ENCODE results near the gene ARHGAP26. TPM values are rescaled to one million over a fixed set of nuclear protein-coding genes. Genes with fewer than 3 reads are reported as not detected.

The ARHGAP26 gene
- total RNA-seq, 1 experiment from 2014 or later: 34.5 TPM

- ATAC-seq: no peak
- RAD21 ChIA-PET (ENCODE audit: low non-redundant PET in 1 of 2, low total read pairs in 2 of 2, uncharacterized antibody in 2 of 2, unreplicated experiment in 2 of 2): no interaction called here
- CTCF ChIA-PET: no interaction called here
These were observed 381.0 kb downstream of the ARHGAP26 start for GRCh38 chr5:143151056-143151700.

GRCh38 chr5:143152445-143152844, 382.3 kb downstream of the ARHGAP26 start:
- no peak for DNase-seq (ENCODE audit: low read depth, low spot score)
- TF ChIP-seq ZBTB33 (IDR thresholded peaks at IDR 0.05; ENCODE audit: extremely low read depth, insufficient replicate concordance, low read length): no peak
- no peak for TF ChIP-seq POLR2AphosphoS5 (IDR thresholded peaks at IDR 0.05; ENCODE audit: low read depth, low read length)
- TF ChIP-seq CEBPB (IDR thresholded peaks at IDR 0.05; ENCODE audit: low read depth): no peak
- no peak for TF ChIP-seq ZFX (IDR thresholded peaks at IDR 0.05)
- TF ChIP-seq EZH2phosphoT487 (IDR thresholded peaks at IDR 0.05; ENCODE audit: borderline replicate concordance): no peak
- TF ChIP-seq ATF3 (IDR thresholded peaks at IDR 0.05): no peak
- no peak for TF ChIP-seq EGR1 (IDR thresholded peaks at IDR 0.05; ENCODE audit: low read depth)
- no peak for TF ChIP-seq EZH2 (IDR thresholded peaks at IDR 0.05)
- TF ChIP-seq ZNF274 (IDR thresholded peaks at IDR 0.05; ENCODE audit: low read depth, low read length): no peak
- TF ChIP-seq YY1 (IDR thresholded peaks at IDR 0.05; ENCODE audit: extremely low read depth, insufficient replicate concordance, low read depth, low read length): no peak
- TF ChIP-seq RAD21 (IDR thresholded peaks at IDR 0.05; ENCODE audit: low read depth): no peak
- no peak for TF ChIP-seq ELF1 (IDR thresholded peaks at IDR 0.05; ENCODE audit: borderline replicate concordance, low read depth)
- no peak for TF ChIP-seq CBX3 (IDR thresholded peaks at IDR 0.05; ENCODE audit: low read depth)
- TF ChIP-seq FOSL1 (IDR thresholded peaks at IDR 0.05; ENCODE audit: low read depth): no peak
- Histone ChIP-seq H3K36me3 (ENCODE audit: control insufficient read depth in 1 of 2, insufficient read depth in 2 of 2, low read length in 2 of 2) (no peaks in the 10 kb centered on the region), H3K9me2 (ENCODE audit: insufficient read depth) (no peaks in the 10 kb centered on the region), H3K9ac (ENCODE audit: low read length) (no peak overlapping the region), H4K20me1 (ENCODE audit: insufficient read depth) (no peaks in the 10 kb centered on the region), H3K4me1 (ENCODE audit: control insufficient read depth in 1 of 2, insufficient read depth in 2 of 2, low read length in 2 of 2) (peaks cover 3 to 17% of the 10 kb centered on the region in 2 experiments), H3K4me3 (replicated peaks in 1 of 2; ENCODE audit: low read depth in 1 of 2, low read length in 2 of 2) (no peak overlapping the region), H3K4me2 (ENCODE audit: low read length) (no peak overlapping the region), H3K9me3 (ENCODE audit: control insufficient read depth in 1 of 2, insufficient read depth in 1 of 2, low read depth in 1 of 2, low read length in 2 of 2) (no peaks in the 10 kb centered on the region), H3K79me2 (ENCODE audit: insufficient read depth, low read length) (no peaks in the 10 kb centered on the region), H3K27me3 (ENCODE audit: insufficient read depth, low read length) (no peaks in the 10 kb centered on the region), H3K27ac (ENCODE audit: low read depth, low read length) (no peak overlapping the region), H2AFZ (ENCODE audit: low read depth, low read length, poor library complexity, severe bottlenecking) (no peak overlapping the region)
- intact Hi-C loops (cut with micrococcal nuclease): no loop called here
- ATAC-seq: no peak
- no TSS peak for BruUV-seq (replicated peaks)
- POLR2A ChIA-PET: no interaction called here
- RAD21 ChIA-PET (ENCODE audit: low non-redundant PET in 1 of 2, low total read pairs in 2 of 2, uncharacterized antibody in 2 of 2, unreplicated experiment in 2 of 2): no interaction called here
- CTCF ChIA-PET: no interaction called here

More at GRCh38 chr5:143151056-143151700, 381.0 kb downstream of the ARHGAP26 start:
- Histone ChIP-seq H4K20me1 (ENCODE audit: insufficient read depth) (no peaks in the 10 kb centered on the region), H3K4me2 (ENCODE audit: low read length) (no peak overlapping the region), H3K9me3 (ENCODE audit: control insufficient read depth in 1 of 2, insufficient read depth in 1 of 2, low read depth in 1 of 2, low read length in 2 of 2) (no peaks in the 10 kb centered on the region), H3K36me3 (ENCODE audit: control insufficient read depth in 1 of 2, insufficient read depth in 2 of 2, low read length in 2 of 2) (no peaks in the 10 kb centered on the region), H3K27me3 (ENCODE audit: insufficient read depth, low read length) (no peaks in the 10 kb centered on the region), H3K4me1 (ENCODE audit: control insufficient read depth in 1 of 2, insufficient read depth in 2 of 2, low read length in 2 of 2) (peaks cover 3 to 17% of the 10 kb centered on the region in 2 experiments), H3K9ac (ENCODE audit: low read length) (no peak overlapping the region), H3K79me2 (ENCODE audit: insufficient read depth, low read length) (no peaks in the 10 kb centered on the region), H3K27ac (ENCODE audit: low read depth, low read length) (no peak overlapping the region), H3K4me3 (replicated peaks in 1 of 2; ENCODE audit: low read depth in 1 of 2, low read length in 2 of 2) (no peak overlapping the region), H2AFZ (ENCODE audit: low read depth, low read length, poor library complexity, severe bottlenecking) (no peak overlapping the region), H3K9me2 (ENCODE audit: insufficient read depth) (no peaks in the 10 kb centered on the region)
- no peak for TF ChIP-seq MAX (IDR thresholded peaks at IDR 0.05)
- TF ChIP-seq POLR2A (IDR thresholded peaks at IDR 0.05; ENCODE audit: borderline replicate concordance, extremely low read depth, insufficient read depth, insufficient read length): no peak
- TF ChIP-seq CEBPB (IDR thresholded peaks at IDR 0.05; ENCODE audit: low read depth): no peak
- POLR2A ChIA-PET: no interaction called here
- intact Hi-C loops (cut with micrococcal nuclease): no loop called here
- no TSS peak for BruUV-seq (replicated peaks)
- DNase-seq (ENCODE audit: low read depth, low spot score): no peak
